Osteocyte (in vitro differentiated cells): ENCODE data around the gene PTPRN. TPM values are rescaled to one million over a fixed set of nuclear protein-coding genes. Genes with fewer than 3 reads are reported as not detected.

Experiments
- DNase-seq: peaks from one replicate; pipeline ENCODE4 v3.0.0; 2021; ENCODE audit warnings: mixed read lengths; ENCODE audit not compliant: unreplicated experiment; ENCODE audit errors: extremely low spot score
- H3K27ac Mint-ChIP-seq: one replicate; pipeline ENCODE4 v1.8.0; 2021; ENCODE audit warnings: mild to moderate bottlenecking, mixed read lengths; ENCODE audit not compliant: unreplicated experiment
- H3K27me3 Mint-ChIP-seq: one replicate; pipeline ENCODE4 v1.8.0; 2021; ENCODE audit warnings: mixed read lengths; ENCODE audit not compliant: unreplicated experiment
- H3K36me3 Mint-ChIP-seq: one replicate; pipeline ENCODE4 v1.8.0; 2021; ENCODE audit warnings: mixed read lengths; ENCODE audit not compliant: unreplicated experiment
- H3K4me1 Mint-ChIP-seq: one replicate; pipeline ENCODE4 v1.8.0; 2021; ENCODE audit warnings: mixed read lengths; ENCODE audit not compliant: unreplicated experiment
- H3K4me3 Mint-ChIP-seq: one replicate; pipeline ENCODE4 v1.8.0; 2021; ENCODE audit warnings: mild to moderate bottlenecking, moderate library complexity, mixed read lengths; ENCODE audit not compliant: unreplicated experiment
- H3K9me3 Mint-ChIP-seq: one replicate; pipeline ENCODE4 v1.8.0; 2021; ENCODE audit warnings: mixed read lengths; ENCODE audit not compliant: unreplicated experiment
- total RNA-seq: library from RNA; stranded (reverse); gene quantifications from 2 replicates; pipeline ENCODE4 v1.2.1, GENCODE V29; 2021
- TF ChIP-seq, protein P1 (sequence below): fragments of 200-600 bp; sonication (generic); IDR thresholded peaks from 2 replicates; pipeline ENCODE4 v1.5.0; 2021; ENCODE audit warnings: antibody characterized with exemption, mild to moderate bottlenecking, moderate library complexity

The PTPRN gene
- total RNA-seq, 1 donor from 2014 or later, result 0.24 TPM

DNA sequence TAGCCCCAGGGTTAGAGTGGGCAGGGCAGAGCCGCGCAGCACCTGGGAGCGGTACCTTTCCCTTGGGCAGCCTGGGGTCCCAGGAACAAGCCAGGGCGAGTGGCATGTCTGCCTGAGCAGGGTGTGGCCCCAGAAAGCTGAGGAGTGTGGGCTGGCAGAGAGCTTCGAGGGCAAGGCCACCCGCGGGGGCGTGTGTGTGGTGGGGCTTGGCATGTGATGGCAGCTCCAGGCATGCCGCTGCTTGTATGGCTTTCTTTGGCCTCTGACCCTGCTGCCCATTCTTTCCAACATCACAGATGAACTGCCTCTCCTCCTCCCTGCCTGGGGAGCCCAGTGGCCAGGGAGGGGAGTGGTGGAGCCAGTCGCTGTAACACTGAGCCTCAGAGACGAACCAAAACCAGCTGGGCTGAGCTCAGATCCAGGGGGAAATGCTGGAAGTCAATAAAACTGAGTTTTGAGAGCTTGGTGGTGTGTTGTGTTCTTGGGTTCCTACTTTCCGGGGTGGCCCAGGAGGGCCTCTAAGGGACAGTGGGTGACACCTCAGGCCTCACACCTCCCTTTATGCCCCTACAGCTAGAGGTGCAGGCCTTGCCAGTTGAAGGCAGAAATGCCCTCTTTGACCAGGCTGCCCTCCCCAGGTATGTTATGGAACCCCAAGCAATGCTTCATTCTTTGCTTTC, 22.6 kb downstream of the PTPRN start:
- no peak for DNase-seq
- Mint-ChIP-seq H3K27ac (peak overlapping the region; percentile 86), H3K4me1 (peaks cover 29% of the 10 kb centered on the region), H3K27me3 (no peaks in the 10 kb centered on the region), H3K36me3 (peaks cover 8% of the 10 kb centered on the region), H3K4me3 (no peak overlapping the region), H3K9me3 (no peaks in the 10 kb centered on the region)
- TF ChIP-seq, protein P1, sequence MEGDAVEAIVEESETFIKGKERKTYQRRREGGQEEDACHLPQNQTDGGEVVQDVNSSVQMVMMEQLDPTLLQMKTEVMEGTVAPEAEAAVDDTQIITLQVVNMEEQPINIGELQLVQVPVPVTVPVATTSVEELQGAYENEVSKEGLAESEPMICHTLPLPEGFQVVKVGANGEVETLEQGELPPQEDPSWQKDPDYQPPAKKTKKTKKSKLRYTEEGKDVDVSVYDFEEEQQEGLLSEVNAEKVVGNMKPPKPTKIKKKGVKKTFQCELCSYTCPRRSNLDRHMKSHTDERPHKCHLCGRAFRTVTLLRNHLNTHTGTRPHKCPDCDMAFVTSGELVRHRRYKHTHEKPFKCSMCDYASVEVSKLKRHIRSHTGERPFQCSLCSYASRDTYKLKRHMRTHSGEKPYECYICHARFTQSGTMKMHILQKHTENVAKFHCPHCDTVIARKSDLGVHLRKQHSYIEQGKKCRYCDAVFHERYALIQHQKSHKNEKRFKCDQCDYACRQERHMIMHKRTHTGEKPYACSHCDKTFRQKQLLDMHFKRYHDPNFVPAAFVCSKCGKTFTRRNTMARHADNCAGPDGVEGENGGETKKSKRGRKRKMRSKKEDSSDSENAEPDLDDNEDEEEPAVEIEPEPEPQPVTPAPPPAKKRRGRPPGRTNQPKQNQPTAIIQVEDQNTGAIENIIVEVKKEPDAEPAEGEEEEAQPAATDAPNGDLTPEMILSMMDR, result no peak

DNA sequence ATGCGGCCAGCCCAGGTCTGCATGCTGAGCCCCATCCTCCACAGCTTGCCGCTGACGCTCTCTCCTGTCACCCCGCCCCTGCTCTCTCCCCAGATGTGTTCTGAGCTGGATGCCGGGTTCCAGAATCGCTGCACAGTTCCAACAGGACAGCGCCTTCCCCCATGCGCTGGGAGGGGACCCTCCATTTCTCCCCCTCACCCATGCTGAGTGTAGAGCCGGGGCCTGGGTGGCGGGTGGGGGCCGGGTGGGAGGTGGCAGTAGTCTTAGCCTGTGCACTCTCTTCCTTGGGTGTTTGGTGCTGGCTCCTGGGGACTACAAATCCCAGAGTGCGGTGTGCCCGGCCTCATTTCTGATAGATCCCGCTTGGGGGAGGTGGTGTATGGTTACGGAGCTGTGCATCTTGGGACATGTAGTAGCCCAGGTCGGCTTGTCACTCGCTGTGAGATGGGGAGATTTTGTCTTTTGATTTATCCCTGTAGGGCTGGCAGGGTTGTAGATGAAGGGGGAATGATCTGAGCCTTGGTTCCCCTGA, 23.2 kb downstream of the PTPRN start:
- H3K4me3 Mint-ChIP-seq, result no peak overlapping the region
- DNase-seq, result no peak
- peak overlapping the region; percentile 86 for H3K27ac Mint-ChIP-seq
- H3K9me3 Mint-ChIP-seq, result no peaks in the 10 kb centered on the region
- H3K36me3 Mint-ChIP-seq, result peaks cover 8% of the 10 kb centered on the region
- H3K27me3 Mint-ChIP-seq, result no peaks in the 10 kb centered on the region
- TF ChIP-seq, protein P1, result no peak
- H3K4me1 Mint-ChIP-seq, result peaks cover 29% of the 10 kb centered on the region

DNA sequence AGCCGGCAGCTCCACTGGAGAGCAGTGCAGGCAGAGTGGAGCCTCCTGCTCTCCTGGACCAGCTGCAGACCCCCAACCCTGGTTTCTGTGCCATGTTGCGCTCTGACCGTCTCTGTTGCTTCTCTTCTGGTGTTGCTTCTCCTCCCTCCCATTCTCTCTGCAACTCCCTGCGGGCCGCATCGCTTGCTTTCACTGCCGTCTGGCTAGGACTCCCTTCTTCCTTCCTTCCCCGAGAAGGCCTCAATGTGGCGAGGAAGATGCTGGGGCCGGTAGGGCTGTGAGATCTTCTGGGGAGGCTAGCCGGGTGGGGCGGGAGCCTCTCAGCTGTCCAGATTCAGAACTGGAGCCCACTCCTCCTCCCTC, 23.8 kb downstream of the PTPRN start:
- TF ChIP-seq, protein P1, result no peak
- Mint-ChIP-seq H3K9me3 (no peaks in the 10 kb centered on the region), H3K27me3 (no peaks in the 10 kb centered on the region), H3K4me3 (no peak overlapping the region), H3K27ac (peak overlapping the region; percentile 65), H3K4me1 (peaks cover 30% of the 10 kb centered on the region), H3K36me3 (peaks cover 8% of the 10 kb centered on the region)
- no peak for DNase-seq

DNA sequence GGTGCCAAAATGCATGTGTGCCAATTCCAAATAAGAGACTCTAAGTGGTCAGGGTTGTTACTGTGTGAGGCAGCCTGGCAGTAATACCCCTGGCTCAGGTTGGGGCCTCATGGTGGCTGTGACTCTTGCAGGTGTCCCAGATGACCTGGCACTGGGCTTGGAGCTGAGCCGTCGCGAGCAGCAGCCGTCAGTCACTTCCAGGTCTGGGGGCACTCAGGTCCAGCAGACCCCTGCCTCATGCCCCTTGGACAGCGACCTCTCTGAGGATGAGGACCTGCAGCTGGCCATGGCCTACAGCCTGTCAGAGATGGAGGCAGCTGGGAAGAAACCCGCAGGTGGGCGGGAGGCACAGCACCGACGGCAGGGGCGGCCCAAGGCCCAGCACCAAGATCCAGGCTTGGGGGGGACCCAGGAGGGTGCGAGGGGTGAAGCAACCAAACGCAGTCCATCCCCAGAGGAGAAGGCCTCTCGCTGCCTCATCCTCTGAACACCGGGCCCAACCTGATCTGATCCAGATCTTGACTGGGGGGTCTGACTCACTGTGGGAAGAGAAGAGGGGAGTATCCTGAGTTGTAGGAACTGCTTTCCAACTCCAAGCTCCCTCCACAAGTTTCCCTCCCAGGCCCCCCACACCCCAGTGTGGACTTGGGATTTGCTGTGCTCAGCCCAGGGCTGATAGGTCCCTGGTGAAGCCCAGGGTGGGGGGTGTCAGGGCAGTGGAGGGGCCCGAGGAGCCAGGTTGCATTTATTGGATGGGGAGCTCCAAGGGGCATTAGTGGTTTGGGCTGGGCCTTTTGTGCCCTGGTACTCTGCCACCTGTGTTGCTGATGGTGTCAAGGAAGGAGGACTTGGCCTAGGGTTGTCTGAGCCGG, 24.5 kb downstream of the PTPRN start:
- TF ChIP-seq, protein P1, result no peak
- peak overlapping the region; percentile 65 for H3K27ac Mint-ChIP-seq
- H3K4me3 Mint-ChIP-seq, result no peak overlapping the region
- peaks cover 8% of the 10 kb centered on the region for H3K36me3 Mint-ChIP-seq
- no peak for DNase-seq
- H3K4me1 Mint-ChIP-seq, result peaks cover 30% of the 10 kb centered on the region
- no peaks in the 10 kb centered on the region for H3K9me3 Mint-ChIP-seq
- no peaks in the 10 kb centered on the region for H3K27me3 Mint-ChIP-seq
